Natural killer cell (primary cell): ENCODE data around the gene AHDC1. TPM values are rescaled to one million over a fixed set of nuclear protein-coding genes. Genes with fewer than 3 reads are reported as not detected.

Source experiments
- ATAC-seq, 3 donors: fragments of 150-1000 bp in 2 of 3; fragments of 200-7000 bp in 1 of 3; cut with Tn5 transposase; 1 replicate in 1 of 3; 2 replicates in 2 of 3; pipeline ENCODE4 v1.10.0; 2021; ENCODE audit warnings: mild to moderate bottlenecking in 2 of 3, moderate library complexity in 2 of 3
- DNase-seq, 2 donors: peaks; one replicate each; pipeline versions ENCODE4 v3.0.0 to v3.0.0-alpha.2; 2013 to 2021; ENCODE audit warnings: mixed read lengths in 1 of 2
- H3K27ac ChIP-seq: one replicate; pipeline ENCODE4 v1.5.1; 2013; ENCODE audit warnings: mild to moderate bottlenecking, low read length
- H3K27me3 ChIP-seq: one replicate; pipeline ENCODE4 v1.6.1; 2013; ENCODE audit warnings: low read length; ENCODE audit not compliant: control insufficient read depth, insufficient read depth
- H3K36me3 ChIP-seq: one replicate; pipeline ENCODE4 v1.6.1; 2013; ENCODE audit warnings: low read length; ENCODE audit not compliant: control insufficient read depth, insufficient read depth
- H3K4me1 ChIP-seq: one replicate; pipeline ENCODE4 v1.6.1; 2013; ENCODE audit warnings: low read length; ENCODE audit not compliant: control insufficient read depth, insufficient read depth
- H3K4me3 ChIP-seq: one replicate; pipeline ENCODE4 v1.5.1; 2013; ENCODE audit warnings: low read length
- H3K9me3 ChIP-seq: one replicate; pipeline ENCODE4 v1.6.1; 2013; ENCODE audit warnings: low read length; ENCODE audit not compliant: control insufficient read depth, insufficient read depth
- H3K27ac Mint-ChIP-seq, 2 donors: one replicate each; pipeline ENCODE4 v1.8.0; 2022; ENCODE audit warnings: mild to moderate bottlenecking in 2 of 2, mixed read lengths in 2 of 2, moderate library complexity in 1 of 2
- H3K27me3 Mint-ChIP-seq, 2 donors: one replicate each; pipeline ENCODE4 v1.8.0; 2022; ENCODE audit warnings: low read depth in 2 of 2, mixed read lengths in 2 of 2
- H3K36me3 Mint-ChIP-seq: one replicate; pipeline ENCODE4 v1.8.0; 2022; ENCODE audit warnings: mixed read lengths
- H3K4me1 Mint-ChIP-seq, 2 donors: one replicate each; pipeline ENCODE4 v1.8.0; 2022; ENCODE audit warnings: mixed read lengths in 2 of 2
- H3K4me3 Mint-ChIP-seq: one replicate; pipeline ENCODE4 v1.8.0; 2022; ENCODE audit warnings: mild to moderate bottlenecking, moderate library complexity, mixed read lengths
- H3K9me3 Mint-ChIP-seq, 2 donors: one replicate each; pipeline ENCODE4 v1.8.0; 2022; ENCODE audit warnings: mixed read lengths in 2 of 2
- CTCF ChIP-seq: fragments of 200-600 bp; IDR thresholded peaks from one replicate; pipeline ENCODE4 v1.8.0; 2022; ENCODE audit warnings: antibody characterized with exemption
- WGBS: methylation state at CpG from one replicate; pipeline ENCODE4 v1.1.7; 2013; ENCODE audit warnings: missing lambda C conversion rate; ENCODE audit not compliant: insufficient coverage; 5-methylcytosine and 5-hydroxymethylcytosine counted together
- intact Hi-C: fragments of 100-400 bp; cut with micrococcal nuclease; formaldehyde crosslinking; loops from one replicate; pipeline ENCODE4 v1.14.2; 2022
- total RNA-seq, 4 donors: library from RNA; stranded (reverse); fragments of 120-200 nt in 1 of 4; gene quantifications; one replicate each; pipeline versions ENCODE4 v1.2.3 to v1.2.4, GENCODE V29; 2013 to 2022

The AHDC1 gene
- total RNA-seq, 3 donors from 2014 or later (not counting 1 experiment from before 2014, with no cell fraction given), result 39.6 to 67.0 (median 47.0) TPM

GRCh38 chr1:27531959-27532685 lies 71.8 kb downstream of the AHDC1 start:
- H3K4me3 ChIP-seq, result no peak overlapping the region
- peaks cover 13 to 15% of the 10 kb centered on the region in 2 donors for H3K27me3 Mint-ChIP-seq
- no peak for TF ChIP-seq CTCF
- H3K27me3 ChIP-seq, result no peaks in the 10 kb centered on the region
- H3K9me3 Mint-ChIP-seq, result no peaks in the 10 kb centered on the region
- no peak overlapping the region for H3K27ac ChIP-seq
- intact Hi-C loops, result no loop called here
- H3K4me1 Mint-ChIP-seq, result peaks cover 8 to 34% of the 10 kb centered on the region in 2 donors
- H3K36me3 ChIP-seq, result peaks cover 3% of the 10 kb centered on the region
- H3K27ac Mint-ChIP-seq, result peak overlapping the region in 1 of 2 donors; percentile 59
- no peaks in the 10 kb centered on the region for H3K9me3 ChIP-seq
- peaks cover 17% of the 10 kb centered on the region for H3K4me1 ChIP-seq
- DNase-seq (no peak), ATAC-seq (no peak)
- H3K36me3 Mint-ChIP-seq, result no peaks in the 10 kb centered on the region
- 79% methylated on average over 14 of the region's 14 CpGs for WGBS
- no peak overlapping the region for H3K4me3 Mint-ChIP-seq

GRCh38 chr1:27530192-27530591 lies 73.8 kb downstream of the AHDC1 start:
- DNase-seq, result no peak
- H3K9me3 Mint-ChIP-seq, result no peaks in the 10 kb centered on the region
- no peak for TF ChIP-seq CTCF
- no peak overlapping the region for H3K27ac Mint-ChIP-seq
- no peak overlapping the region for H3K27ac ChIP-seq
- no peak overlapping the region for H3K4me3 Mint-ChIP-seq
- 97% methylated on average over 10 of the region's 10 CpGs for WGBS
- peaks cover 22 to 24% of the 10 kb centered on the region in 2 donors for H3K27me3 Mint-ChIP-seq
- H3K4me3 ChIP-seq, result no peak overlapping the region
- peaks cover 3% of the 10 kb centered on the region for H3K36me3 ChIP-seq
- H3K27me3 ChIP-seq, result no peaks in the 10 kb centered on the region
- peaks cover 18 to 43% of the 10 kb centered on the region in 2 donors for H3K4me1 Mint-ChIP-seq
- no peak for ATAC-seq
- peaks cover 36% of the 10 kb centered on the region for H3K4me1 ChIP-seq
- intact Hi-C loops, result no loop called here
- H3K36me3 Mint-ChIP-seq, result no peaks in the 10 kb centered on the region
- H3K9me3 ChIP-seq, result no peaks in the 10 kb centered on the region

GRCh38 chr1:27529704-27530018 lies 74.3 kb downstream of the AHDC1 start:
- no peak overlapping the region for H3K4me3 ChIP-seq
- no peaks in the 10 kb centered on the region for H3K9me3 Mint-ChIP-seq
- no peak for ATAC-seq
- H3K36me3 Mint-ChIP-seq, result no peaks in the 10 kb centered on the region
- peaks cover 18 to 43% of the 10 kb centered on the region in 2 donors for H3K4me1 Mint-ChIP-seq
- peaks cover 22 to 24% of the 10 kb centered on the region in 2 donors for H3K27me3 Mint-ChIP-seq
- no peak for DNase-seq
- no peak for TF ChIP-seq CTCF
- H3K9me3 ChIP-seq, result no peaks in the 10 kb centered on the region
- H3K27ac Mint-ChIP-seq, result peak overlapping the region in 1 of 2 donors; percentile 6
- intact Hi-C loops, result no loop called here
- no peaks in the 10 kb centered on the region for H3K27me3 ChIP-seq
- no peaks in the 10 kb centered on the region for H3K36me3 ChIP-seq
- peaks cover 37% of the 10 kb centered on the region for H3K4me1 ChIP-seq
- WGBS, result 94% methylated on average over 5 of the region's 5 CpGs
- H3K4me3 Mint-ChIP-seq, result no peak overlapping the region
- H3K27ac ChIP-seq, result no peak overlapping the region
